Activated B cell treated with CpG ODN at 0.5 μM for 24 hours (primary cell): ENCODE data around the gene GAK. TPM values are rescaled to one million over a fixed set of nuclear protein-coding genes. Genes with fewer than 3 reads are reported as not detected.

Experiments
- ATAC-seq: fragments of 200-7000 bp; cut with Tn5 transposase; one replicate; pipeline ENCODE4 v1.10.0; 2021; ENCODE audit warnings: low read depth, mild to moderate bottlenecking, moderate library complexity
- CTCF ChIA-PET: fragments of 350-600 bp; sonication (Branson Sonifier 250); formaldehyde crosslinking; loops from one replicate; lab custom pipeline; 2021; ENCODE audit warnings: antibody characterized with exemption; lab: Charles Lee
- POLR2A ChIA-PET: fragments of 350-600 bp; sonication (Branson Sonifier 250); formaldehyde crosslinking; loops from one replicate; lab custom pipeline; 2021; ENCODE audit warnings: antibody characterized with exemption; lab: Charles Lee
- DNase-seq: peaks from one replicate; pipeline ENCODE4 v3.0.0; 2022
- H3K27ac Mint-ChIP-seq: one replicate; pipeline ENCODE4 v1.8.0; 2020; ENCODE audit warnings: mixed read lengths
- H3K27me3 Mint-ChIP-seq: one replicate; pipeline ENCODE4 v1.8.0; 2021; ENCODE audit warnings: mixed read lengths
- H3K36me3 Mint-ChIP-seq: one replicate; pipeline ENCODE4 v1.8.0; 2021; ENCODE audit warnings: low read depth, mixed read lengths
- H3K4me1 Mint-ChIP-seq: one replicate; pipeline ENCODE4 v1.8.0; 2021; ENCODE audit warnings: mixed read lengths
- H3K4me3 Mint-ChIP-seq: one replicate; pipeline ENCODE4 v1.8.0; 2020; ENCODE audit warnings: mild to moderate bottlenecking, mixed read lengths
- H3K9me3 Mint-ChIP-seq: one replicate; pipeline ENCODE4 v1.8.0; 2020; ENCODE audit warnings: mixed read lengths
- intact Hi-C: fragments of 100-400 bp; cut with micrococcal nuclease; formaldehyde crosslinking; loops from one replicate; pipeline ENCODE4 v1.15.1; 2024
- total RNA-seq: library from RNA; stranded (reverse); gene quantifications from 2 replicates; pipeline ENCODE4 v1.2.3, GENCODE V29; 2022
- TF ChIP-seq, protein P1 (sequence below): fragments of 200-600 bp; IDR thresholded peaks from one replicate; pipeline ENCODE4 v1.8.0; 2022; ENCODE audit warnings: antibody characterized with exemption, mild to moderate bottlenecking

The GAK gene
- total RNA-seq, 1 donor from 2014 or later, result 172 TPM

DNA sequence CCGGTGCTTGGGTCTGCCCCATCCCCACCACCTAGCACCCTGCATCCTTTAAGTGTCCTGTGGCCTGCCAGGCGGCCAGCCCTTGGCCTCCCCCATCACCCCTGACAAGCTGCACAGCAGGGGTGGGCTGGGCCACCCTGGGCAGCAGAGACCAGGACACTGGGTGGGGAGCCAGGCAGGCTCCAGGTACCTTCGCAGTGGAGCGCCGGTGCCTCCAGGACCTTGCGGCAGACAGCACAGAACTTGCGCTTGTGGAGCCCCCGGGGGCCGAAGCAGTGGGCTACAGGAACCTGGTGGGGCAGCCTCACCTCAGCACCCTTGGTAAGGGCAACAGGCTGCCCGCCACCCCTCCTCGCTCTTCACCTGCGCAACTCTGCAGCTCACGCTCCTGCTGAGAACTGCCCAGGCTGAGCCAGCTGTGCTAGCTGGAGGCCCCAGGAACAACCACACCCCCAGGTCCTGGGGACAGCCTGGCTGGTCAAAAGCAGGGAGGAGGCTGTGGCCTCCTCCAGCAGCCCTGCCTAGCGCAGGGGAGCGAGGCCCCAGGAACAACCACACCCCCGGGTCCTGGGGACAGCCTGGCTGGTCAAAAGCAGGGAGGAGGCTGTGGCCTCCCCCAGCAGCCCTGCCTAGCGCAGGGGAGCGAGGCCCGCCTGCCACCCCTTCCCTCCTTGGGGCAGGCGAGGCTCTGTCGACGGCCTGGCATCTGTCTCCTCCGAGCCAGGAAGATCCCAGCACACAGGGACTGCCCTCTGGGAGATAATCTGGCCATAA lies 36.7 kb upstream of the GAK start:
- intact Hi-C loops, result no loop called here
- peaks cover 4% of the 10 kb centered on the region for H3K36me3 Mint-ChIP-seq
- no peak overlapping the region for H3K27ac Mint-ChIP-seq
- H3K27me3 Mint-ChIP-seq, result no peaks in the 10 kb centered on the region
- ATAC-seq (no peak), DNase-seq (no peak)
- ChIA-PET POLR2A (interaction anchor here (1.0 kb wide), 1 partner anchor 26 kb away, joined by 3 read pairs; no protein-coding TSS in a partner anchor), CTCF (no interaction called here)
- H3K4me3 Mint-ChIP-seq, result no peak overlapping the region
- TF ChIP-seq, protein P1, sequence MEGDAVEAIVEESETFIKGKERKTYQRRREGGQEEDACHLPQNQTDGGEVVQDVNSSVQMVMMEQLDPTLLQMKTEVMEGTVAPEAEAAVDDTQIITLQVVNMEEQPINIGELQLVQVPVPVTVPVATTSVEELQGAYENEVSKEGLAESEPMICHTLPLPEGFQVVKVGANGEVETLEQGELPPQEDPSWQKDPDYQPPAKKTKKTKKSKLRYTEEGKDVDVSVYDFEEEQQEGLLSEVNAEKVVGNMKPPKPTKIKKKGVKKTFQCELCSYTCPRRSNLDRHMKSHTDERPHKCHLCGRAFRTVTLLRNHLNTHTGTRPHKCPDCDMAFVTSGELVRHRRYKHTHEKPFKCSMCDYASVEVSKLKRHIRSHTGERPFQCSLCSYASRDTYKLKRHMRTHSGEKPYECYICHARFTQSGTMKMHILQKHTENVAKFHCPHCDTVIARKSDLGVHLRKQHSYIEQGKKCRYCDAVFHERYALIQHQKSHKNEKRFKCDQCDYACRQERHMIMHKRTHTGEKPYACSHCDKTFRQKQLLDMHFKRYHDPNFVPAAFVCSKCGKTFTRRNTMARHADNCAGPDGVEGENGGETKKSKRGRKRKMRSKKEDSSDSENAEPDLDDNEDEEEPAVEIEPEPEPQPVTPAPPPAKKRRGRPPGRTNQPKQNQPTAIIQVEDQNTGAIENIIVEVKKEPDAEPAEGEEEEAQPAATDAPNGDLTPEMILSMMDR, result no peak
- no peaks in the 10 kb centered on the region for H3K9me3 Mint-ChIP-seq
- peaks cover 13% of the 10 kb centered on the region for H3K4me1 Mint-ChIP-seq

DNA sequence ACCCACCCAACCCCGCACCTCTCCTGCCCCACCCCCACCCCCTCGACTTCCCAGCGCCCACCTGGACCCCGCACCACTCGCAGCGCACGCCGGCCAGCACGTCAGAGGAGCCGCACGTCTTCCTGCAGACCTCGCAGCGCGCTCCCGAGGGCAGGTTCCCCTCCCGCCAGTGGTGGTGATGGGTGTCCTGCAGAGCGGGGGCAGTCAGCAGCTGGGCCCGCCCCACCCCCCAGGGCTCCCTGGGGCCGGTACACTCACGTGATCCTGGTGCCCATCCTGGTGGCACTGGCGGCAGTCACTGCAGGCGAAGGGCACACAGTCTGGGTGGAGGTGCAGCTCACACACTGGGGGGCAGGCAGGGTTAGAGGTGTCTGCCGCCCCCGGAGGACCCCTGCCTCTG lies 36.1 kb upstream of the GAK start:
- no peak overlapping the region for H3K27ac Mint-ChIP-seq
- DNase-seq, result no peak
- peaks cover 4% of the 10 kb centered on the region for H3K36me3 Mint-ChIP-seq
- H3K9me3 Mint-ChIP-seq, result no peaks in the 10 kb centered on the region
- no peak overlapping the region for H3K4me3 Mint-ChIP-seq
- ATAC-seq, result no peak
- CTCF ChIA-PET, result no interaction called here
- TF ChIP-seq, protein P1, result no peak
- intact Hi-C loops, result no loop called here
- no peaks in the 10 kb centered on the region for H3K27me3 Mint-ChIP-seq
- POLR2A ChIA-PET, result interaction anchor here (1.0 kb wide), 1 partner anchor 26 kb away, joined by 3 read pairs; no protein-coding TSS in a partner anchor
- peaks cover 13% of the 10 kb centered on the region for H3K4me1 Mint-ChIP-seq

DNA sequence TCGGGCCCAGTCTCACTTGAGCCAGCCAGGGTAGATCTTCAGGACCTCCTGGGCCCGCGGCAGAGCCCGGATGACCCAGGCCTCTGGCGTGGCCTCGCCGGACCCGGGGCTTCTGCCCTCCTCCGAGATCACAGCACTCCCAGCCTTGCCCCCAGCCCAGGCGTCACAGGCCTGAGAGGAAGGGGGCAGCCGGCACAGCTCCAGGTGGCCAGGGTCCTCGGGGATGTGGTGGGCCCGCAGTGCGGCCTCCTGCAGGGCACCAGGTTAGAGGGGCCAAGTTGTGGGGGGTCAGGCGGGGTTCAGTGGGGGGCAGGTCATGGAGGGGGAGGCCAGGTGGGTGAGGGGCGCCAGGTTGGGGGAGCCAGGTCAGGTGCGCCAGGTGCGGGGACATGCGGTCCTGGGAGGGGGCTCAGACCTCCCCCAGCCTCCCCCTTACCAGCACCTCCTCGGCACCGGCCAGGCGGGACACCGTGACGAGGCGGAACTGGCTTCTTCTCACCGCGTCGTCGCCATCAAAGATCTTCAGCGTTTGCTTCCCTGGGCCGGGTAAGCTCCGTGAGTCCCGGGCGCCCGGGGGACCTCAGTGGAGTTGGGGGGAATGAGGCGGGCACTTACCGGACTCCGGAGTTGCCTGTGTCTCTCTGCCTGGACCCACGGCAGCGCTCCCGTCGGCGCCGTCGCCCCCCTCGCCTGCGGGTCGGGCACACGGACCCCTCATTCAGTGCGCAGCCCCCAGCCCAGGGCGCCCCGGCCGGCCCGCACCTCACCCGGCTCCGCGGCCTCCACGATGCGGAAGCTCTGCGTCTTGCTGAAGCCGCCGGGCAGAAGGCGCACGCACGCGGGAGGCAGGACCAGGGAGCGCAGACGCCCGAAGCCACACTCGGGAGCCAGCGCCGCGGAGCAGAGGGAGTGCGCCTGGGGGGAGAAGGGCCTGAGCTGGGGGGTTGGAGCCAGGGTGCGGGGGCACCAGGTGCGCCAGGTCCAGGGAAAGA lies 35.3 kb upstream of the GAK start:
- Mint-ChIP-seq H3K36me3 (peaks cover 4% of the 10 kb centered on the region), H3K4me1 (peaks cover 13% of the 10 kb centered on the region), H3K4me3 (no peak overlapping the region), H3K27ac (no peak overlapping the region), H3K9me3 (no peaks in the 10 kb centered on the region), H3K27me3 (no peaks in the 10 kb centered on the region)
- no peak for ATAC-seq
- TF ChIP-seq, protein P1, result no peak
- ChIA-PET POLR2A (no interaction called here), CTCF (no interaction called here)
- intact Hi-C loops, result no loop called here
- DNase-seq, result no peak

DNA sequence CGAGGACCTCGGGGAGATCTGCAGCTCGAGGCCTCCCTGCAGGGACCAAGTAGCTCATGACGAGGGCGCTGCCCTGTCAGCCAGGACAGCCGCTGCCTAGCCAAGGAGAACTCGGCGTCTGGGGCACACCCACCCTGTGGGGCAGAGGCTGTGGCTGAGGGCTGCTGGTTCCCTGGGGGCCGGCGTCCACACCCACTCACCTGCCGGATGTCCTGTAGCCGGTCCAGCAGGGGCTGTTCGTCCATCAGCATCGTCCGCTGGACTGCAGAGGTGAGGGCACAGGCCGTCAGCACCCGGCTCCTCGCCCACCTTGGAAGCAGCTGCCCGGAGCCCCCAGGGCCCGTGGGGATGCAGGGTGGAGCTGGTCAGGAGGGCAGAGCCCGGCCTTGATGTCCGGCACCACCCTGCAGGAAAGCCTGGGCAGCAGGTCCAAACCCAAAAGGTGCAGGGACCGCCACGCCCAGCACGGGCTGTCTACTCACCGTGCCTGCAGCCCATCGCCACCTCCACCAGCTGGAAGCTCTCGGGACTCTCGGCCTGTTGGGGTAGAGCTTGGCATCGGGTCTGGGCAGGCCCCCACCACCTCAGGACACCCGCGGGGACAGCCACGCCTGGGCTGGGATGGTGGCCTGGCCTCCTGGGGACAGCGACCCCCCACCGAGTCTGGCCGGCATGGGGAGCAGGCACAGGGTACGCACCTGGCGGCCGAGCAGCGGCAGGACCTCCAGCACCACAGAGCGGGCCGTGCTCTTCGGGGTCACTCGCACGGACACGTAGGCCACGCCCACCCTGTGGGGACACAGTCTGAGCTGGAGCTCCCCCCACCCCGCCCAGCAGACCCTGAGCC lies 34.4 kb upstream of the GAK start:
- no peak for DNase-seq
- H3K4me1 Mint-ChIP-seq, result peaks cover 12% of the 10 kb centered on the region
- no peaks in the 10 kb centered on the region for H3K27me3 Mint-ChIP-seq
- no peaks in the 10 kb centered on the region for H3K9me3 Mint-ChIP-seq
- ChIA-PET CTCF (no interaction called here), POLR2A (no interaction called here)
- intact Hi-C loops, result no loop called here
- TF ChIP-seq, protein P1, result no peak
- ATAC-seq, result no peak
- H3K4me3 Mint-ChIP-seq, result no peak overlapping the region
- H3K27ac Mint-ChIP-seq, result no peak overlapping the region
- peaks cover 12% of the 10 kb centered on the region for H3K36me3 Mint-ChIP-seq
